Anterior cingulate cortex (tissue), 58 donors: ENCODE data around the gene MMEL1.
"Not testable (repeated sequence)": the region's sequence is repeated elsewhere in the genome, so short reads cannot be mapped to it uniquely, and the experiment has no call there.

Experiments used
- DNase-seq, 58 donors: peaks; one replicate each; lab custom pipeline; 2025; lab: John Stamatoyannopoulos, UW

MMEL1 gene

GRCh38 chr1:2628933-2629626 is 3.7 kb downstream of the MMEL1 start:
- DNase-seq: no peak

- DNase-seq: no peak
These were observed 4.5 kb downstream of the MMEL1 start for GRCh38 chr1:2628191-2628932.

DNA sequence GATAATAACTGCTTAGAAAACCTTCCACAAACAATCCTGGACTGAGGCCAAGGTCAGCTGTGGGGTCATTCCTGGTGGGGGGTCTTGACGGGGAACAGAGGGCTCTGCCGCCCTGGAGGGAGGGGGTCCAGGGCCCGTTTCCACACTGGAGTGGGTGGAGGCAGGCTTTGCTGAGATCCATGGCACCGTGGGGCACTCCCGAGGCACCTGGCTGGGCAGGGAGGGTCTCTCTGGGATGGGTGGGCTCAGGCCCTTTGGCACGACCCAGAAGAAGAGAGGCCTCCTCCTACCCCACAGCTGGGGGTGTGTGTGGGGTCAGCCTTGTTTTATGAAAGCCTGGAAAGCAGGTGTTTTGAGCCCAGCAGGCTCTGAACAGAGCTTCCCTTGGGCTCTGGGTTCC is 5.1 kb downstream of the MMEL1 start:
- DNase-seq: no peak

- not testable (repeated sequence) for DNase-seq
These were observed 7.1 kb downstream of the MMEL1 start for GRCh38 chr1:2625748-2626147.

DNA sequence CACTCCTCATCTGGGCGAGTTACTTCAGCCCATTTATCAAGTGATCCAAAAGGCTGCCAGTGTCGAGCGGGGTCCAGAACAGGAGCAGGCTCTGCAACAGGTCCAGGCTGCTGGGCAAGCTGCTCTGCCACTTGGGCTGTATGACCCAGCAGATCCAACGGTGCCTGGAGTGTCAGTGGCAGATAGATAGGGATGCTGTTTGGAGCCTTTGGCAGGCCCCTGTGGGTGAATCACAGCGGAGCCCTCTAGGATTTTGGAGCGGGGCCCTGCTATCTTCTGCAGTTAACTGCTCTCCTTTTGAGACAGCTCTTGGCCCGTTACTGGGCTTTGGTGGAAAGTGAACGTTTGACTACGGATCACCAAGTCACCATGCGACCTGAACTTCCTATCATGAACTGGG is 7.5 kb downstream of the MMEL1 start:
- DNase-seq: no peak

DNA sequence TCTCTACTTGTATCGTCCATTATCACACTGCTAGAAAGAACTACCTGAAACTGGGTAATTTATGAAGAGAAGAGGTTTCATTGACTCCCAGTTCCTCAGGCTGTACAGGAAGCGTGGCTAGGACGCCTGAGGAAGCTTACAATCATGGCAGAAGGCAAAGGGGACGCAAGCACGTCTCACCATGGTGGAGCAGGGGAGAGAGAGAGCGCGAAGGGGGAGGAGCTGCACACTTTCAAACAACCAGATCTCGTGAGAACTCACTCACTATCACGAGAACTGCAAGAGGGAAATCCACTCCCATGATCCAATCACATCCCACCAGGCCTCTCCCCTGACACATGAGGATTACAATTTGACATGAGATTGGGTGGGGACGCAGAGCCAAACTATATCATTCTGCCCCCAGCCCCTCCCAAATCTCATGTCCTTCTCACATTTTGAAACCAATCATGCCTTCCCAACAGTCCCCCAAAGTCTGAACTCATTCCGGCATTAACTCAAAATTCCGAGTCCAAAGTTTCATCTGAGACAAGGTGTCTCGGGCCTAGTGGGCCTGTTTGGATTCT is 8.0 kb downstream of the MMEL1 start:
- DNase-seq: no peak

GRCh38 chr1:2623571-2624337 is 9.1 kb downstream of the MMEL1 start:
- no peak for DNase-seq

DNA sequence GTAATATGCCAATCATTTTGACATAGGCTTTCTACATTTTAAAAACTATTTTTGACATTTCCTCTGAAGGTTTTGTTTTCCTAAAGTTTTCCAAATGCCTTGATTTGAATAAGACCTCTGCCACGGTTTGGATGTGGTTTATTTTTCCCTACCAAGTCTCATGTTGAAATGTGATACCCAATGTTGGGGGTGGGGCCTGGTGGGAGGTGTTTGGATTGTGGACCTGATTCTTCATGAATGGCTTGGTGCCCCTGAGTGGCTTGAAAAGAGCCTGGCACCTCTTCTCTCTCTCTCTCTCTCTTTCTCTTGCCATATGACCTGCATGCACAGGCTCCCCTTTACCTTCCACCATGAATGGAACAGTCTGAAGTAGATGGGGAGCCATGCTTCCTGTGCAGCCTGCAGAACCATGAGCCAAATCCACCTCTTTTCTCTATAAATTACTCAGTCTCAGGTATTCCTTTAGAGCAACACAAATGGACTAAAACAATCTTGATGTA is 14.8 kb downstream of the MMEL1 start:
- no peak for DNase-seq

- no peak for DNase-seq
These were observed 18.7 kb downstream of the MMEL1 start for GRCh38 chr1:2614145-2614544.

DNA sequence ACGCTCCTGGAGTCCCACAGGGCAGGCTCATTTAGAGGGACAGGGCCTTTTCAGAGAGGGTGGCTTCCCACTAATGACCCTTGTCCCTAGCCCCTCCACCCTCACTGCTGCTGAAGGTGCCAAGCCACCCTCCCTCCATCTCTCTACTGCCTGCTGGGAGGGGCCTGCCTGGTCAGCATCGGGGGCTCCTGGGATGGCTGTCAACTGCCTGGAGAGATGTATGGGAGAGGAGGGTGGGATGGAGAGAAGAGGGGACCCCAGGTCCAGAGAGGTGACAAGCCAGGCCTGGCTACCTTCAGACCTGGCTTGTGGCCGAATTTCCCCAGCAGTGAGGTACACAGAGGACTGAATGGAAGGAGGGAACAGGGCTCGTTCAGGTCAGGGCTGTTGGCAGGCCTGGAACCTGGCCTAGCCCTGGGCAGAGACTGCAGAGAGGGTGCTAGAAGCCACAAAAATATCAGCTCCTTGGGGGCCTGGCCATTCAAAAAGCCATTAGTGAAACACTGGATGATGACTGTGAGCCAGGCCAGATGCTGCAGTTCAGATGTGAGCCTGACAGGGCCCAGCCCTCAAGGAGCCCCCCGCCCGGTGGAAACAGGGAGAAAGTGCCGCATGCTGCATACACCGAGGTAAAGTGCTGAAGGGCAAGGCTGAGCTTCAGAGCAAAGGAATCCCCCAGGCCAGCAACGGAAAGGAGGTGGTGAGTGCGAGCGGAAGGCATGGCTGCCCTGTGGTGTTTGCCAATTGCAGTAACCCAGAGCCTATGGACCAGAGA is 20.0 kb downstream of the MMEL1 start:
- no peak for DNase-seq

DNA sequence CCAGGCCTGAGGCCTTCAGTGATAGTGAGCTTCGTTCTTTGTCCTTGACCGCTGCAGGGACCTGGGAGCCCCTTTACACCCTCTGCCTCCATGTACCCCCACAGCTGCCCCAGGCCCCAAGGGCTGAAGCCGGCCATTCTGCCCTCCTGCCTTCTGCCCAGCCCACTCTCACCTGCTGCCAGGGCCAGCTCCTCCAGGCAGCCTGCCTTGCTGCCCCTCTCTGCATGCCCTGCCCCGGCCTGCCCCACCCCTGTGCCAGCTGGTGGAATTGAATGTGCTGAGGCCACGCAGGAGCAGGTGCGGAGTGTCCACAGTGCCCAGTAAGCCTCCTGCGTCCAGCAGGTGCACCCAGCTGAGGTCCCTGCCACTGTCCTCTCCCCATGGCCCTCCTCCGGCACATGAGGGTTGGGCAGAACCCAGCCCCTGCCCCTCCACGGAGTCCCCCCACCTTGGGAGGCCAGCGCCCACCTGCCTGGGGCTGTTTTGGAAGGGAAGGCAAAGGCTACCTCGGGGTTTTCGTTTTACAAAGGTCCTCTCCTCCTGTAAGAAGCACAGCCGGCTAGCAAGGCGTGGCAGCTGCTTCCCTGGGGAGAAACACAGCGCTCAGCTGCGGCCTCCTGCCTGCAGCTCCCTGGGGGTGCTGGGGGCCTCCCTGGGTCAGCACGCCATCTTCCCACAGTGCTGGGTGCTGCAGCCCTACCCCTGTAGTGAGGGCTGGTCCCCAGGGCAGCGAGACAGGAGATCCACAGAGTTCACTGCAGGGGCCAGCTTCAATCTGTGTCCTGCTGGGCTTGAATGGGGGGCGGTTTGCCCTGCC is 21.0 kb downstream of the MMEL1 start:
- no peak for DNase-seq

DNA sequence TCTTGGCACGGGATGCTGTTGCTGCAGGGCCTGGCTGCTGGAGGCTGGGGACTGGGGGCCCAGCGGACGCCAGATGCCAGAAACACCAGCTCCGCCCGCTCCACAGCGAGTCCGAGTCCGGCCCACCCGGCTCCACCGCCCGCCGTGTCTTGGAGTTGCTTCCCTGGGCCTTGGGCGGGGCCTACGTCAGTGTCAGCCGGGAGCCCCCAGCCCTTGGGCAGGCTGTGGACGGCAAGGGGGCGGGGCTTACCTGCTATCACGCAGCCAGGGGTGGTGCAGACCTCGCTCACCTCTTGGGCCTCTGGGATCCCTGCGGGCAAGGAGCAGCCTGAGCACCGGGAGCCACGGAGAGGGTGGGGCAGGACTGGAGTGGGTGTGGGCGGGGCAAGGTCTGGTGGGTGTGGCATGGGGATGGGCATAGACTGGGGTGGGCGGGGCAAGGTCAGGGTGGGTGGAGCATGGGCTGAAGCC is 21.8 kb downstream of the MMEL1 start:
- peak in 5 of 58 donors; percentile 11 to 45 (median 17) for DNase-seq

- peak in 6 of 58 donors; percentile 17 to 68 (median 24) for DNase-seq
These were observed 22.5 kb downstream of the MMEL1 start for GRCh38 chr1:2610036-2610959.

DNA sequence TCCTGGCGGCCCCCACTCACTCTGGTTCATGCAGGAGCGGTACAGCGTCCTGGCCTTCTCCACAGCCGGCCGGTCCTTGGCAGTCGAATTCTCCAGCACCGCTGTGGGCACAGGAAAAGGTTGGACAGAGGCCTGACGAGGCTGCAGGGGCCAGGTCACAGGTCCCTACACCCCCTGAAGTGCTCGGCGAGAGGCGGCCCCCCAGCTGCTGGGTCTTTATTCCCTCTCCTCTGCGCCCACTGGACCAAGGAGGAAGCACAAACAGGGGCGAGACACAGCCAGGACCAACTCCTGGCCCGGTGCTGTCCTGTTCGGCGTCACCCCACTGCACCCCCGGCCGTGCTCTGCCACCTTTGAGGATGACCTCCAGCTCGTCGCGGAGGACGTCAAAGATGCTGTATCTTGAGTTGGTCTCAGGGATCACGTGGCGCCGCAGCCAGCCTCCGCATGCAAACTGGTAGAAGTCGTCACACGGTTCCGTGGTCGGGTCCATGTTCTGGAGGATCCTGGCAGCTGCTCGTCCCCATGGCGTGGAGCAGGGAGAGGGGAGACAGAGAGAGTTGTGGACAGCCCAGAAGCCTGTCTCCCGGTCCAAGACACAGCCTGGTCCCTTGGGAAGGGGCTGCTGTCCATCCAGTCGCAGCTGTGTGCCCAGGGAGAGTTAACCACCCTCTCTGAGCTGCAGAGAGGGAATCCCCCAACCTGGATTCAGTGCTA is 23.3 kb downstream of the MMEL1 start:
- DNase-seq: no peak

DNA sequence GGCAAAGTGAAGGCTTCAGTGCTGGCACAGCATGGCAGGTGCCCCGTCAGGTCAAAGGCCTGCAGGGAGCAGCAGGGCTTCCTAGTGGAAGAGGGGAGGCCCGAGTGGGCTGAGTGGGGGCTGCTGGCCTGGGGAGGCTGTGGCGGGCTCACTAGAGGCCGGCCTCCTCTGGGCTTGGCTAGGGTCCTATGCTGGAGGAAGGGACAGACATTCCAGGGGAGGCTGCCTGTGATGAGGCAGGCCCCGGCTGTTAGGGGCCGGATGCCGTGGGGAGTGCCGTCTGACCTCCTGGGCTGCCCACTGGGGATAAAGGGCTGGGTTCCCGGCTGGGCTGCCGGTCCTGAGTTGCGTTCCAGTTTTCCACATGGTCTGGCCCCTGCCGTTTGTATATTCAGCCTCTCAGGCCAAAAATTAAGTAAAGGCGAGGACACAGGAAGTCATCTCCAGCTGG is 25.1 kb downstream of the MMEL1 start:
- DNase-seq: no peak

- DNase-seq: no peak
These were observed 25.8 kb downstream of the MMEL1 start for GRCh38 chr1:2606881-2607621.
